HUES6 (cell line): Measurements from ENCODE around the gene PCBP3.

Experiments used
- H3K27ac ChIP-seq: 2 replicates; pipeline ENCODE4 v1.7.0; 2013; ENCODE audit warnings: low read depth, mild to moderate bottlenecking, low read length, inconsistent platforms
- H3K27me3 ChIP-seq: 2 replicates; pipeline ENCODE4 v1.6.1; 2013; ENCODE audit warnings: low read length; ENCODE audit not compliant: control insufficient read depth, insufficient read depth
- H3K36me3 ChIP-seq: 2 replicates; pipeline ENCODE4 v1.6.1; 2013; ENCODE audit warnings: low read length; ENCODE audit not compliant: control insufficient read depth, insufficient read depth
- H3K4me1 ChIP-seq: 2 replicates; pipeline ENCODE4 v1.6.1; 2013; ENCODE audit warnings: low read length; ENCODE audit not compliant: control insufficient read depth, insufficient read depth
- H3K4me3 ChIP-seq: 2 replicates; pipeline ENCODE4 v1.5.1; 2013; ENCODE audit warnings: low read depth, low read length
- H3K9ac ChIP-seq: one replicate; pipeline ENCODE4 v1.6.1; 2013; ENCODE audit warnings: mild to moderate bottlenecking, low read length
- H3K9me3 ChIP-seq: 2 replicates; pipeline ENCODE4 v1.6.1; 2013; ENCODE audit warnings: low read depth, low read length; ENCODE audit not compliant: control insufficient read depth, insufficient read depth

Gene PCBP3

DNA sequence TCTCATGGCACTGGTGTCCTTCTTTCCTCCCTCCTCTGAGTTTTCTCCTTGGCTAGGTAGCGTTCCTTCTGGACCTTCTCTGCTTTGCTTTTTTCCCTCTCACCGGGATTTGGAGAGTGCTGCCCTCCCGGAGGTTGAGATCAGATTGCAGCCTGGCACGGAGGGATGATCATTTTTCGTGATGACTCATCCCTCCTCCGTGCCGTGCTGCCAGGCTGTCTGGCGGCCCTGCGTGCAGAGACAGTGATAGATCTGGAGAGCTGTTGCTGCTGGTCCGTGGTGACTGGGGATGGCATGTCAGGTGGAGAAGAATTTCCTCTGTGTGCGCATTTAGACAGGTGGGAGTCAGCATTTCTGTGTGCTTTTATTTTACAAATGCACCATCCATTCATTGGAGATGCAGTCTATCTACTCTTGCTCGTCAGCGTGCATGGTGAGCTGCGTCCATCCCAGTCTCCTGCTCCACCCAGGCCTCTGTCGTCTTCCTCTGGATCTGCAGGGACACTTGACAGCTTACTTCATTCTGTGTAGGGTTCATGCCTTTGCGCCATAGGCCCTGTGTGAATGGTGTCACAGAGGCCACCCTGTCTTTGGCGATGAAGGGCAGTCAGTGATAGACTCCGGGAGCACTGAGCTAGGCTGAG is 104.4 kb downstream of the PCBP3 start:
- no peaks in the 10 kb centered on the region for H3K36me3 ChIP-seq
- peaks cover 6% of the 10 kb centered on the region; the same call in 1 of the 2 replicates for H3K9me3 ChIP-seq
- no peaks in the 10 kb centered on the region for H3K27me3 ChIP-seq
- H3K4me1 ChIP-seq = peaks cover 9% of the 10 kb centered on the region
- no peak overlapping the region for H3K27ac ChIP-seq
- H3K9ac ChIP-seq = no peak overlapping the region
- H3K4me3 ChIP-seq = no peak overlapping the region

DNA sequence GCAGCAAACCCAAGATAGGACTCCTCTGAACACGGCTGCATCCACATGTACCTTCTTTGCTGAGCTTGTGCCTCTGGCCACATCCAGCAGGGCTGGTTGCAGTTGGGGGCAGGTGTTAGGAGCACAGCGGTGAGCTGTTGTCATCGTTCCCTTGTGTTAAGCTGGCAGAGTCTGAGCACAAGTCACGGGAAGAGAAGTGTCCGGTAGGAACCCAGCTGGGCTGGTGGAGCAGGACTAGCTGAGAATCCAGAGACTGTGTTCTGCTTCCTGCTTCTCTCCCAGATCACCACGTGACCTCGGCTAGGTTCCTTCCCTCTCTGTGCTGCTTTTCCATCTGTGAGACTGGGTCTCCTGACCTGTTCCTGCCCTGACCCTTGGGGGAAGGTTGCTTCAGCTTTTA is 105.1 kb downstream of the PCBP3 start:
- no peaks in the 10 kb centered on the region for H3K27me3 ChIP-seq
- H3K36me3 ChIP-seq = no peaks in the 10 kb centered on the region
- no peak overlapping the region for H3K4me3 ChIP-seq
- no peak overlapping the region for H3K9ac ChIP-seq
- peaks cover 6% of the 10 kb centered on the region; the same call in 1 of the 2 replicates for H3K9me3 ChIP-seq
- H3K4me1 ChIP-seq = peaks cover 9% of the 10 kb centered on the region
- H3K27ac ChIP-seq = no peak overlapping the region

DNA sequence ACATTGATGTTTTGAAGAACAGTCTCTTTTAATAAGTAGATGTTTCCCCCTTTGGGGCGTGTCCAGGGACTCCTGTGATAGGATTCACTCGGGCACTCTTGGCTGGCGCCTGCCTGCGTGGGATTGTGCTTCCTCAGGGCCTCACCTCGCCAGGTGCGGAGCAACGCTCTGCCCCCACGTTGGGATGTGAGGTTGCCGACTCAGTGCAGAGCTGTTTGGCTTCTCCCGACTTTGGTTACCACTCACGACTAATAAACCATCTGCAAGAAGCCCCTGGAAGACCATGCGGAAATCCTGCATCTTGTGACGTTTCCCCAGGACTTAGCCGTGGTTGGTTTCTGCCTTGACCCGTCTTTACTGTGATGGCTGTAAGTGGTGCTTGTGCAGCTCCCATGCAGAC is 106.4 kb downstream of the PCBP3 start:
- Histone ChIP-seq H3K9ac (no peak overlapping the region), H3K4me1 (peaks cover 9% of the 10 kb centered on the region), H3K4me3 (no peak overlapping the region), H3K27ac (no peak overlapping the region), H3K9me3 (peaks cover 6% of the 10 kb centered on the region; the same call in 1 of the 2 replicates), H3K36me3 (no peaks in the 10 kb centered on the region), H3K27me3 (no peaks in the 10 kb centered on the region)

DNA sequence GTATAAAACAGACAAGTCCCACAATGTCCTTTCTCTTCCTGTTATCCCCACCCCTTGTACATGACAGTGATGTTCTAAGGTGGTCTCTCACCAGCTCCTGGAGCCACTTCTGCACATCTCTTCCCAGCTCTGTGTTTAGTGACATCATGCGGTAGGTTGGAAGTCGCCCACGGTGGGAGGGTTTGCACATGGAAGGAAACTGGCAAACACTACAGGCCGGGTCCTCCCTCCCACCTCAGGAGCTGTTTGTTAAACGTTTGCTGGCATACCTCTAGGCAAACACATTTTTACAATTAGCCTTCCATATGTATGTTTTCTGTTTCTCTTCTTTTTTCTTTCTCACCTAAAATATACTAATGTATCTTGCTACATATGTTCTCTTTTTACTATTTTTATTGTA is 107.4 kb downstream of the PCBP3 start:
- no peaks in the 10 kb centered on the region for H3K27me3 ChIP-seq
- no peak overlapping the region for H3K27ac ChIP-seq
- H3K9me3 ChIP-seq = peaks cover 2% of the 10 kb centered on the region; the same call in 1 of the 2 replicates
- no peaks in the 10 kb centered on the region for H3K36me3 ChIP-seq
- H3K9ac ChIP-seq = no peak overlapping the region
- no peak overlapping the region for H3K4me3 ChIP-seq
- H3K4me1 ChIP-seq = peaks cover 9% of the 10 kb centered on the region

DNA sequence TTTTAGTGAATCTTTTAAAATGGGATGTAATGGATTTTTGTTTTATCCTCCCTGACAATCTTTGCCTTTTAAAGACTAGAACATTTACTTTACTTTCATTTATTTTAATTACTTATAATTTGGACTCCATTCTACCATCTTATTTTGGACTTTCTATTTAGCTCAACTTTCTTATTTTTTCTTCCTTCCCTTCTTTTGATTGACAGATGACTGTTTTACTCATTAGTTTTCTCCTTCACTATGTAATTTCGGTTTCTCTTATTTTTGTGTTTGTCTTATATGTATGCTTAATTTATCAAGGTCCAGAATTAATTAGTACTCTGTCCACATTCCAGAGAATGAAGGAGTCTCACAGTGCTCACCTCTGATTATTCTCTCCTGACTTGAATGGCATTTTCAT is 109.9 kb downstream of the PCBP3 start:
- Histone ChIP-seq H3K4me1 (no peaks in the 10 kb centered on the region), H3K36me3 (no peaks in the 10 kb centered on the region), H3K27me3 (no peaks in the 10 kb centered on the region), H3K9me3 (no peaks in the 10 kb centered on the region), H3K9ac (no peak overlapping the region), H3K27ac (no peak overlapping the region), H3K4me3 (no peak overlapping the region)

DNA sequence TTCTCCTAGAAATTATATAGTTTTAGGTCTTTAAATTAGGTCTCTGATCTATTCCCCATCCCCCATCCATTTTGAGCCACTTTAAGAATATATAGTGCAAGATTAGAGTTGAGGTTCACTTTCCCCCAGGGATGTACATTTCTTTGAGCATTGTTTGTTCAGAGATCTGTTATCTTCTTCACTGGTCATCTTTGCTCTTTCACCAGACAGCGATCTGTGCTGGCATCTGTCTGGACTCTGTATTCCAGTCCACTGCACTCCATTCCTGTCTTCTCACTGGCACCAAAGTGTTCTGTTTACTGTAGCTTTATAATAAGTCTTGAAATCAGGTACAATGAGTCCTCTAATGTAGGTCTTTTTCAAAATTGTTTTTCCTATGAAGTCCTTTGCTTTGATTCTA is 112.5 kb downstream of the PCBP3 start:
- Histone ChIP-seq H3K36me3 (no peaks in the 10 kb centered on the region), H3K4me1 (no peaks in the 10 kb centered on the region), H3K27ac (no peak overlapping the region), H3K9ac (no peak overlapping the region), H3K27me3 (no peaks in the 10 kb centered on the region), H3K4me3 (no peak overlapping the region), H3K9me3 (no peaks in the 10 kb centered on the region)

DNA sequence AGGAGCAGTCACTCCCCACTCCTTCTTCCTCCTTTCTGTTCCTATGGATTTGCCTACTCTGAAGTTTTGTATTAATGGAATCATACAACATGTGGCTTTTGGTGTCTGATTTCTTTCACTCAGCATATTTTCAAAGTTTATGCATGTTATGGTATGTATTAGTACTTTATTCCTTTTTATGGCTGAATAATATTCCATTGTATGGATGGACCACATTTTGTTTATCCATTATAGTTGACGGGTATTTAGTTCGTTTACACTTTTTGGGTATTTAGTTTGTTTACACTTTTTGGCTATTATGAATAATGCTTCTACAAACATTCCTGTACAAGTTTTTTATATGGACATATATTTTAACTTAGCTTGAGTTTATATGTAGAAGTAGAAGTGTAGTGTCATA is 113.1 kb downstream of the PCBP3 start:
- H3K9ac ChIP-seq = no peak overlapping the region
- H3K36me3 ChIP-seq = no peaks in the 10 kb centered on the region

DNA sequence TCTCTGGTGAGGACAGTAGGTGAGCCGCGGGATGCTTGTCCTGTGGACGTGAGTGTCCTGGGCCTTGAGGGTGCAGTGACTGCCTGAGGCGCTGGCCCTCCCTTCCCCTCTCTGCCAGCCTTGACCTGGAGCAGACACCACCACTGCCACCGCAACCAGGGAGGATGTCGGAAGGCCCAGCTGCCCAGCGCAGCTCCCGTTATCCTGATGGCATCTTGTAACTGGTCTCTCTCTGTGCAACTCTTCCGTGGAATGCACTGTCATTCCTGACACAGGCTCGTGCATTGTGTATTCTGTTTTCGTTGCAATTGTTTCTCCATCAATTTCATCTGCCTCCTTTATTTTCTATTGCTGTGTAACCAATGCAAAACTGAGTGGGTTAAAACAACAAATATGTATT is 118.2 kb downstream of the PCBP3 start:
- no peaks in the 10 kb centered on the region for H3K27me3 ChIP-seq
- no peaks in the 10 kb centered on the region for H3K36me3 ChIP-seq
- no peak overlapping the region for H3K9ac ChIP-seq
- H3K4me3 ChIP-seq = no peak overlapping the region
- H3K9me3 ChIP-seq = no peaks in the 10 kb centered on the region
- H3K27ac ChIP-seq = no peak overlapping the region
- H3K4me1 ChIP-seq = no peaks in the 10 kb centered on the region

More for the DNA sequence above, 113.1 kb downstream of the PCBP3 start:
- H3K27me3 ChIP-seq = no peaks in the 10 kb centered on the region
- H3K9me3 ChIP-seq = no peaks in the 10 kb centered on the region
- no peak overlapping the region for H3K4me3 ChIP-seq
- no peaks in the 10 kb centered on the region for H3K4me1 ChIP-seq
- no peak overlapping the region for H3K27ac ChIP-seq

DNA sequence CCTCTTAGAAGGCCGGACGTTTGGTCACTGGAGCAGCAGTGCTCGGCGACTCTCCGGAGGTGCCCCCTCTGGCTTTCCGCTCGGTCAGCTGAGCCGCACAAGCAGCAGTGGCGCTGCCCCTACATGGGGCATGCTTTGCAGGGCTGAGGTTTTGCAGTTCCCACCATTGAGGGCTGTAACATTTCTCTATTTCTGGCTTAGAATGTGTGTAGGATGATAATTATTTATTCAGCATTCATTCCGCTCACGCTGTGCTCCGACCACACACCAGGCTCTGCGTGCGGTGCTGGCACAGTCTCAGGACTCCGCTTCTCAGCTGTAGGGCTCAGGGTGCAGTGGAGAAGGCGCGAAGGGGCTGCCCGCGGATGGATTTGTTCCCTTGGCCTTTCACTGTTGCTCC is 119.5 kb downstream of the PCBP3 start:
- H3K9me3 ChIP-seq = no peaks in the 10 kb centered on the region

DNA sequence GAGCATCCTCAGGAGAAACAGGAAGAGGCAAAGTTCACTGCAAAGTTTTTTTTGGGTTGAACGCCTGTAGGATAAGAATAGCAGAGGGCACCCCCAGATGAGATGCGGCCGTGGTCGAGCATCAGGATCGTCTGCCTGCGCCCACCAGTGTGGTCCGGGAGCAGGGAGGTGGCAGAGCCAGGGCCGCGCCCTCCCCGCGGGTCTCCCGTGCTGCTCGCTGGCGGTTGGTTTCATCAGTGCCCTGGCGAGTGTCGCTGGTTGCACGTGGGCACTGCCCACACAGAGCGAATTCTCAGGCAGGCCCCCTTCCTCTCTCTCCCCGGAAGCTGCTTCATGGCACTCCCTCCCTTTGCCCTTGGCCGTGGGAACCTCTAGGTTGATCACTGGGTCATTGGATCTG is 120.0 kb downstream of the PCBP3 start:
- Histone ChIP-seq H3K27me3 (no peaks in the 10 kb centered on the region), H3K4me1 (no peaks in the 10 kb centered on the region), H3K27ac (no peak overlapping the region)

More for the DNA sequence above, 119.5 kb downstream of the PCBP3 start:
- H3K27ac ChIP-seq = no peak overlapping the region
- no peaks in the 10 kb centered on the region for H3K36me3 ChIP-seq
- H3K27me3 ChIP-seq = no peaks in the 10 kb centered on the region
- no peak overlapping the region for H3K9ac ChIP-seq
- no peak overlapping the region for H3K4me3 ChIP-seq
- H3K4me1 ChIP-seq = no peaks in the 10 kb centered on the region

DNA sequence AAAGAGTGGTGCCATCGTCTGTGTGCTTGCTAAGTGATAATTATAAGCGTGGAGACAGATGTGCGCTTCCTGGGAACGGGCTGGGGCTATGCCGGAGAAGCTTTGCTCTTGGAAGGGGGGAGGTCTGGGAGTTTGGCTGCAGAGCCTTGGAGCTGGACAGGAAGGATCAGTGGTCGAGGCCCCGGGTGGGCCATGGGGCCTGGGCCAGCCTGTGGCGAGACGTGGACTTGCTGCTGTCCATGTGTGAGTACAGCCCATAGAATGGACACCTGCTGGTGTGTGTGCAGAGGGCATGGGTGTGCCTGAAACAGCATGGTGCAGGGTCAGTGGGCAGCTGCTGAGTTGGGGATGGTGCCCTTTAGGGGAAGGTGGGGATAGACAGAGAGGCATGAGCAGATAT is 121.3 kb downstream of the PCBP3 start:
- no peaks in the 10 kb centered on the region for H3K36me3 ChIP-seq
- no peak overlapping the region for H3K9ac ChIP-seq
- no peak overlapping the region for H3K4me3 ChIP-seq
- H3K9me3 ChIP-seq = no peaks in the 10 kb centered on the region
- H3K4me1 ChIP-seq = no peaks in the 10 kb centered on the region
- no peaks in the 10 kb centered on the region for H3K27me3 ChIP-seq
- no peak overlapping the region for H3K27ac ChIP-seq

More for the DNA sequence above, 120.0 kb downstream of the PCBP3 start:
- Histone ChIP-seq H3K36me3 (no peaks in the 10 kb centered on the region), H3K9me3 (no peaks in the 10 kb centered on the region), H3K9ac (no peak overlapping the region), H3K4me3 (no peak overlapping the region)
